H1 (cell line): ENCODE measurements around the gene USH2A. TPM values are rescaled to one million over a fixed set of nuclear protein-coding genes. Genes with fewer than 3 reads are reported as not detected.

ENCODE experiments used
- MAFK ChIP-seq: IDR thresholded peaks from 2 replicates; pipeline ENCODE4 v1.6.1; 2012; ENCODE audit warnings: low read depth, mild to moderate bottlenecking, improper control_type of control experiment, low read length
- SP1 ChIP-seq: IDR thresholded peaks from 2 replicates; pipeline ENCODE4 v1.6.1; 2011; ENCODE audit warnings: low read depth, low read length
- polyA plus RNA-seq, 7 experiments: library from polyadenylated mRNA; depleted of rRNA in 3 of 7; stranded (reverse) in 5 of 7; unstranded in 2 of 7; fragments of >200 nt in 5 of 7; fragments of 200-250 nt in 2 of 7; gene quantifications; 1 replicate in 5 of 7; 2 replicates in 1 of 7; 4 replicates in 1 of 7; pipeline versions ENCODE4 v1.2.1 to v1.2.3, GENCODE V29; 2011 to 2013; ENCODE audit warnings: missing spikeins in 2 of 7, mixed read lengths in 2 of 7
- total RNA-seq: library from RNA; stranded (reverse); fragmentation: NEBNext Ultra II Directional; extraction: Animal tissue kit (Norgen Biotek cat#: 25700); gene quantifications from 2 replicates; pipeline ENCODE4 v1.2.1, GENCODE V29; 2021
- TF ChIP-seq, protein P1 (sequence below): fragments of 300-600 bp; sonication (generic); IDR thresholded peaks from 2 replicates; pipeline ENCODE4 v1.7.1; 2012; ENCODE audit warnings: low read length, moderate library complexity, mild to moderate bottlenecking, inconsistent platforms; ENCODE audit not compliant: insufficient replicate concordance

The USH2A gene
- total and polyA plus RNA-seq, 2 of the 8 experiments (the other 6 are each of a cell fraction or from before 2014, with no cell fraction given), result 0.02 to 0.17 TPM

DNA sequence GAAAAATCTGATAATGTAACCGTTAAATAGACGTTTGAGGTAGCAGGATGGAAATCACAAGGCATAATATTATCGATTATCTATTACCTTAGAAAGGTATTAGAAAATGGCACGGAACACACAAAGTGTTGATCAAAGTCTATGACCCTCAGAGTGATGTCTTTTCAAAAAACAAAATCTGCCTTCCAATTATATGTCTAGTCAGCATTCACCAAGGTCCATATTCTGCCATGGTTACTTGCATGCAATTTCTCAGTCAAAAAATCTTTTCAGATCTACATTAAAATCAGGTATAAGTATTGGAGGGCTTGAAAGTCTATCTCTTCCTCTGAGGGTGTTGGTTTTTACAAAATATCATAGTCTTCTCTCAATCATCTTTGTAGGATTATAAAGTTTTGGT, 774.3 kb downstream of the USH2A start (continued):
- TF ChIP-seq, protein P1, sequence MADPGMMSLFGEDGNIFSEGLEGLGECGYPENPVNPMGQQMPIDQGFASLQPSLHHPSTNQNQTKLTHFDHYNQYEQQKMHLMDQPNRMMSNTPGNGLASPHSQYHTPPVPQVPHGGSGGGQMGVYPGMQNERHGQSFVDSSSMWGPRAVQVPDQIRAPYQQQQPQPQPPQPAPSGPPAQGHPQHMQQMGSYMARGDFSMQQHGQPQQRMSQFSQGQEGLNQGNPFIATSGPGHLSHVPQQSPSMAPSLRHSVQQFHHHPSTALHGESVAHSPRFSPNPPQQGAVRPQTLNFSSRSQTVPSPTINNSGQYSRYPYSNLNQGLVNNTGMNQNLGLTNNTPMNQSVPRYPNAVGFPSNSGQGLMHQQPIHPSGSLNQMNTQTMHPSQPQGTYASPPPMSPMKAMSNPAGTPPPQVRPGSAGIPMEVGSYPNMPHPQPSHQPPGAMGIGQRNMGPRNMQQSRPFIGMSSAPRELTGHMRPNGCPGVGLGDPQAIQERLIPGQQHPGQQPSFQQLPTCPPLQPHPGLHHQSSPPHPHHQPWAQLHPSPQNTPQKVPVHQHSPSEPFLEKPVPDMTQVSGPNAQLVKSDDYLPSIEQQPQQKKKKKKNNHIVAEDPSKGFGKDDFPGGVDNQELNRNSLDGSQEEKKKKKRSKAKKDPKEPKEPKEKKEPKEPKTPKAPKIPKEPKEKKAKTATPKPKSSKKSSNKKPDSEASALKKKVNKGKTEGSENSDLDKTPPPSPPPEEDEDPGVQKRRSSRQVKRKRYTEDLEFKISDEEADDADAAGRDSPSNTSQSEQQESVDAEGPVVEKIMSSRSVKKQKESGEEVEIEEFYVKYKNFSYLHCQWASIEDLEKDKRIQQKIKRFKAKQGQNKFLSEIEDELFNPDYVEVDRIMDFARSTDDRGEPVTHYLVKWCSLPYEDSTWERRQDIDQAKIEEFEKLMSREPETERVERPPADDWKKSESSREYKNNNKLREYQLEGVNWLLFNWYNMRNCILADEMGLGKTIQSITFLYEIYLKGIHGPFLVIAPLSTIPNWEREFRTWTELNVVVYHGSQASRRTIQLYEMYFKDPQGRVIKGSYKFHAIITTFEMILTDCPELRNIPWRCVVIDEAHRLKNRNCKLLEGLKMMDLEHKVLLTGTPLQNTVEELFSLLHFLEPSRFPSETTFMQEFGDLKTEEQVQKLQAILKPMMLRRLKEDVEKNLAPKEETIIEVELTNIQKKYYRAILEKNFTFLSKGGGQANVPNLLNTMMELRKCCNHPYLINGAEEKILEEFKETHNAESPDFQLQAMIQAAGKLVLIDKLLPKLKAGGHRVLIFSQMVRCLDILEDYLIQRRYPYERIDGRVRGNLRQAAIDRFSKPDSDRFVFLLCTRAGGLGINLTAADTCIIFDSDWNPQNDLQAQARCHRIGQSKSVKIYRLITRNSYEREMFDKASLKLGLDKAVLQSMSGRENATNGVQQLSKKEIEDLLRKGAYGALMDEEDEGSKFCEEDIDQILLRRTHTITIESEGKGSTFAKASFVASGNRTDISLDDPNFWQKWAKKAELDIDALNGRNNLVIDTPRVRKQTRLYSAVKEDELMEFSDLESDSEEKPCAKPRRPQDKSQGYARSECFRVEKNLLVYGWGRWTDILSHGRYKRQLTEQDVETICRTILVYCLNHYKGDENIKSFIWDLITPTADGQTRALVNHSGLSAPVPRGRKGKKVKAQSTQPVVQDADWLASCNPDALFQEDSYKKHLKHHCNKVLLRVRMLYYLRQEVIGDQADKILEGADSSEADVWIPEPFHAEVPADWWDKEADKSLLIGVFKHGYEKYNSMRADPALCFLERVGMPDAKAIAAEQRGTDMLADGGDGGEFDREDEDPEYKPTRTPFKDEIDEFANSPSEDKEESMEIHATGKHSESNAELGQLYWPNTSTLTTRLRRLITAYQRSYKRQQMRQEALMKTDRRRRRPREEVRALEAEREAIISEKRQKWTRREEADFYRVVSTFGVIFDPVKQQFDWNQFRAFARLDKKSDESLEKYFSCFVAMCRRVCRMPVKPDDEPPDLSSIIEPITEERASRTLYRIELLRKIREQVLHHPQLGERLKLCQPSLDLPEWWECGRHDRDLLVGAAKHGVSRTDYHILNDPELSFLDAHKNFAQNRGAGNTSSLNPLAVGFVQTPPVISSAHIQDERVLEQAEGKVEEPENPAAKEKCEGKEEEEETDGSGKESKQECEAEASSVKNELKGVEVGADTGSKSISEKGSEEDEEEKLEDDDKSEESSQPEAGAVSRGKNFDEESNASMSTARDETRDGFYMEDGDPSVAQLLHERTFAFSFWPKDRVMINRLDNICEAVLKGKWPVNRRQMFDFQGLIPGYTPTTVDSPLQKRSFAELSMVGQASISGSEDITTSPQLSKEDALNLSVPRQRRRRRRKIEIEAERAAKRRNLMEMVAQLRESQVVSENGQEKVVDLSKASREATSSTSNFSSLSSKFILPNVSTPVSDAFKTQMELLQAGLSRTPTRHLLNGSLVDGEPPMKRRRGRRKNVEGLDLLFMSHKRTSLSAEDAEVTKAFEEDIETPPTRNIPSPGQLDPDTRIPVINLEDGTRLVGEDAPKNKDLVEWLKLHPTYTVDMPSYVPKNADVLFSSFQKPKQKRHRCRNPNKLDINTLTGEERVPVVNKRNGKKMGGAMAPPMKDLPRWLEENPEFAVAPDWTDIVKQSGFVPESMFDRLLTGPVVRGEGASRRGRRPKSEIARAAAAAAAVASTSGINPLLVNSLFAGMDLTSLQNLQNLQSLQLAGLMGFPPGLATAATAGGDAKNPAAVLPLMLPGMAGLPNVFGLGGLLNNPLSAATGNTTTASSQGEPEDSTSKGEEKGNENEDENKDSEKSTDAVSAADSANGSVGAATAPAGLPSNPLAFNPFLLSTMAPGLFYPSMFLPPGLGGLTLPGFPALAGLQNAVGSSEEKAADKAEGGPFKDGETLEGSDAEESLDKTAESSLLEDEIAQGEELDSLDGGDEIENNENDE, result no peak
- peak; percentile 56; the same call in 1 of the 2 replicates for TF ChIP-seq MAFK
- TF ChIP-seq SP1, result no peak
